HCT116 (cell line): ENCODE data around the gene STX10. TPM values are rescaled to one million over a fixed set of nuclear protein-coding genes. Genes with fewer than 3 reads are reported as not detected.

ENCODE experiments used
- ATAC-seq: fragments of 200-7000 bp; cut with Tn5 transposase; 2 replicates; pipeline ENCODE4 v1.9.1; 2020; ENCODE audit warnings: mild to moderate bottlenecking, moderate library complexity
- BruUV-seq: library from RNA; stranded (reverse); fragments of 400-500 nt; replicated peaks from 2 replicates; lab custom pipeline; 2021; lab: Mats Ljungman, UMichigan
- CTCF ChIA-PET: fragments of 300-600 bp; sonication (Branson Sonifier 250); formaldehyde crosslinking; loops from one replicate; lab custom pipeline; 2021; ENCODE audit warnings: antibody characterized with exemption; lab: Charles Lee
- POLR2A ChIA-PET: fragments of 300-600, 350-600 bp; sonication (Branson Sonifier 250); formaldehyde crosslinking; loops from one replicate; lab custom pipeline; 2021; ENCODE audit warnings: antibody characterized with exemption; lab: Charles Lee
- RAD21 ChIA-PET, 2 experiments: fragments of 300-600 bp; sonication (Branson Sonifier 250); formaldehyde crosslinking; loops; one replicate each; lab custom pipeline; 2023; ENCODE audit warnings: low total read pairs in 2 of 2; ENCODE audit not compliant: uncharacterized antibody in 2 of 2, unreplicated experiment in 2 of 2, low non-redundant PET in 1 of 2; lab: Charles Lee
- DNase-seq: peaks from one replicate; pipeline ENCODE4 v3.0.0-alpha.2; 2010; ENCODE audit warnings: low read depth, low spot score
- H2AFZ ChIP-seq: fragments of 200-600 bp; shearing (Covaris generic), sonication (generic); 2 replicates; pipeline ENCODE4 v1.6.1; 2017; ENCODE audit warnings: low read depth, mixed run types, mixed read lengths, antibody characterized with exemption, low read length; ENCODE audit not compliant: poor library complexity, severe bottlenecking
- H3K27ac ChIP-seq: 2 replicates; pipeline ENCODE4 v1.5.1; 2012; ENCODE audit warnings: low read depth, low read length
- H3K27me3 ChIP-seq: fragments of 200-600 bp; sonication (generic); 2 replicates; pipeline ENCODE4 v1.6.1; 2016; ENCODE audit warnings: mixed run types, low read length, mixed read lengths; ENCODE audit not compliant: insufficient read depth
- H3K36me3 ChIP-seq, 2 experiments: fragments of 200-500 bp in 1 of 2; fragments of 200-600 bp in 1 of 2; sonication (Bioruptor generic) in 1 of 2; sonication (generic) in 1 of 2; 2 replicates each; pipeline versions ENCODE4 v1.5.1 to v1.6.1; 2014 to 2016; ENCODE audit warnings: low read length in 2 of 2, inconsistent platforms in 1 of 2, mixed read lengths in 1 of 2, mixed run types in 1 of 2; ENCODE audit not compliant: insufficient read depth in 2 of 2, control insufficient read depth in 1 of 2
- H3K4me1 ChIP-seq, 2 experiments: fragments of 200-600 bp in 1 of 2; sonication (generic) in 1 of 2; 2 replicates each; pipeline versions ENCODE4 v1.5.1 to v1.6.1; 2012 to 2017; ENCODE audit warnings: low read length in 2 of 2, inconsistent platforms in 1 of 2, mild to moderate bottlenecking in 1 of 2, mixed read lengths in 1 of 2, mixed run types in 1 of 2, moderate library complexity in 1 of 2; ENCODE audit not compliant: insufficient read depth in 2 of 2, control insufficient read depth in 1 of 2
- H3K4me2 ChIP-seq: fragments of 200-600 bp; sonication (generic); 2 replicates; pipeline ENCODE4 v1.6.1; 2017; ENCODE audit warnings: mixed run types, low read length, mixed read lengths
- H3K4me3 ChIP-seq, 2 experiments: fragments of 200-600 bp in 1 of 2; sonication (generic) in 1 of 2; replicated peaks in 1 of 2; 2 replicates each; pipeline ENCODE4 v1.5.1; 2011 to 2016; ENCODE audit warnings: low read length in 2 of 2, control low read depth in 1 of 2, low read depth in 1 of 2, mild to moderate bottlenecking in 1 of 2, mixed read lengths in 1 of 2, mixed run types in 1 of 2
- H3K79me2 ChIP-seq: fragments of 200-600 bp; sonication (generic); 2 replicates; pipeline ENCODE4 v1.6.1; 2017; ENCODE audit warnings: mild to moderate bottlenecking, mixed run types, low read length, moderate library complexity, mixed read lengths; ENCODE audit not compliant: insufficient read depth
- H3K9ac ChIP-seq: fragments of 200-600 bp; sonication (generic); 2 replicates; pipeline ENCODE4 v1.6.1; 2016; ENCODE audit warnings: low read length, mixed read lengths
- H3K9me2 ChIP-seq: fragments of 200-600 bp; sonication (generic), shearing (Covaris generic); 2 replicates; pipeline ENCODE4 v1.6.1; 2017; ENCODE audit warnings: mixed run types, mild to moderate bottlenecking, moderate library complexity; ENCODE audit not compliant: insufficient read depth
- H3K9me3 ChIP-seq, 2 experiments: fragments of 200-500 bp in 1 of 2; fragments of 200-600 bp in 1 of 2; sonication (Bioruptor generic) in 1 of 2; sonication (generic) in 1 of 2; 2 replicates each; pipeline ENCODE4 v1.6.1; 2014 to 2017; ENCODE audit warnings: low read length in 2 of 2, mixed read lengths in 2 of 2, inconsistent platforms in 1 of 2, low read depth in 1 of 2, mild to moderate bottlenecking in 1 of 2, mixed run types in 1 of 2, moderate library complexity in 1 of 2; ENCODE audit not compliant: control insufficient read depth in 1 of 2, insufficient read depth in 1 of 2
- H4K20me1 ChIP-seq: fragments of 200-600 bp; sonication (generic), shearing (Covaris generic); 2 replicates; pipeline ENCODE4 v1.6.1; 2017; ENCODE audit warnings: mixed run types, mild to moderate bottlenecking, moderate library complexity; ENCODE audit not compliant: insufficient read depth
- EZH2 ChIP-seq: fragments of 200-600 bp; sonication (generic); IDR thresholded peaks from 2 replicates; pipeline ENCODE4 v1.6.1; 2017; ENCODE audit warnings: antibody characterized with exemption, mixed run types
- POLR2A ChIP-seq: IDR thresholded peaks from 2 replicates; pipeline ENCODE4 v1.7.0; 2011; ENCODE audit warnings: borderline replicate concordance; ENCODE audit not compliant: insufficient read depth, insufficient read length; ENCODE audit errors: extremely low read depth
- POLR2AphosphoS5 ChIP-seq: IDR thresholded peaks from 2 replicates; pipeline ENCODE4 v1.6.1; 2011; ENCODE audit warnings: mild to moderate bottlenecking, low read depth, low read length, moderate library complexity
- TCF7L2 ChIP-seq: IDR thresholded peaks from 2 replicates; pipeline ENCODE4 v1.7.0; 2011; ENCODE audit warnings: borderline replicate concordance, inconsistent platforms; ENCODE audit not compliant: insufficient read depth, insufficient read length; ENCODE audit errors: extremely low read depth
- ZFX ChIP-seq: fragments of 450-650 bp; IDR thresholded peaks from 2 replicates; pipeline ENCODE4 v1.6.1; 2017
- intact Hi-C: fragments of 100-400 bp; cut with micrococcal nuclease; formaldehyde crosslinking; loops from 2 replicates; pipeline ENCODE4 v1.10.0; 2022
- total RNA-seq: library from RNA; stranded (reverse); gene quantifications from one replicate; pipeline ENCODE4 v1.2.1, GENCODE V29; 2021; ENCODE audit not compliant: unreplicated experiment

STX10 gene
- total RNA-seq, 1 experiment from 2014 or later, result 149 TPM

DNA sequence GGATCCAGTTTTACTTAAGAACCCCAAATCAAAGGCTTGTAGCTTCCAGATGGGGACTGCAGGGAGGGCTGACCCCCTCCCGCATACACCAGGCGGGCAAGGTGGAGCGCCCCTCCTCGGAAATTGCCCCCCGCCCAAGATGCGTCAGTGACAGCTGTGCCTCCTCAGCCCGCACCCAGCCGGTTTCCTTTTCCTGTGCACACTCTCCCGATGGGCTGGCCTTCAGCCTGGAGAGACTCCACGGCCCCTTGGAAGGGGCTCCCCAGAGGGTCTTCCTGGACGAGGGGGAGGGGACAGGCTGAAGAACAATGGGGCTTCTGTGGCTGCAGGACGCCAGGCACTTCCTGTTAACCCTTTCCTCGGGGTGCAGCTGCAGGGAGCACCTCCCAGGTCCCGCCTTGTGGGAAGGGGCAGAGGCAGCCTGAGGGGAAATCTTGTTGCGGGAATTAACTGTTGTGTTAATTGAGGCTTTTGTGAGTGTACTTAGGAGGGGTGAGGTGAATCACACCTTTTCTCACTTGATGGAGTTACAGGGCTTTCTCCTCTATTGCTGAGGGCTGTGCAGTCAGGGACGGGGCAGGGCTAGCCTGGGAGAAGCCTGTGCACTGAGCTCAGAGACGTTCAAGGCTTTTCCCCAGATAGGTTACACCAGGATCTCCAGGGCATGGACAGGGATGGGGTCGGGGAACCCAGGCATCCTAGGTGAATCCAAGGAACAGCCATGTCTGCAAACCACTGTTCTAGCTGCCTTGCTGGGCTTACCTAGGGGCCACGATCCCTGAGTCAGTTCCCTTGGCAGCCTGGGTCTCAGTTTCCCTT lies 14.4 kb upstream of the STX10 start:
- Histone ChIP-seq H3K36me3 (no peaks in the 10 kb centered on the region), H2AFZ (no peak overlapping the region), H3K9me3 (no peaks in the 10 kb centered on the region), H3K4me3 (peak overlapping the region; percentile 48 to 54), H3K9ac (peak overlapping the region; percentile 86), H3K9me2 (no peaks in the 10 kb centered on the region), H3K79me2 (peaks cover 8% of the 10 kb centered on the region; the same call in 1 of the 2 replicates), H3K4me2 (peak overlapping the region; percentile 79), H3K4me1 (peaks cover 88 to 99% of the 10 kb centered on the region in 2 experiments), H3K27me3 (no peaks in the 10 kb centered on the region), H3K27ac (peak overlapping the region; percentile 99), H4K20me1 (no peaks in the 10 kb centered on the region)
- no TSS peak for BruUV-seq
- CTCF ChIA-PET, result interaction anchor here (0.8 to 1.9 kb wide), 2 partner anchors 30 to 187 kb away, joined by 3 to 7 read pairs; no protein-coding TSS in a partner anchor
- DNase-seq (no peak), ATAC-seq (peak; percentile 13)
- POLR2A ChIA-PET, result interaction anchor here (0.6 to 4.1 kb wide), 8 partner anchors 10 to 307 kb away, joined by 3 to 36 read pairs (median 8); partner anchors contain the start of genes IER2 and STX10
- peak; percentile 54 for TF ChIP-seq TCF7L2
- TF ChIP-seq ZFX, result no peak
- RAD21 ChIA-PET, result no interaction called here
- intact Hi-C loops, result no loop called here

GRCh38 chr19:13163609-13164342 lies 13.6 kb upstream of the STX10 start:
- H3K4me3 ChIP-seq, result peak overlapping the region; percentile 48 to 54
- ChIA-PET POLR2A (interaction anchor here (1.0 to 4.1 kb wide), 8 partner anchors 9 to 110 kb away, joined by 3 to 36 read pairs (median 8); partner anchors contain the start of genes IER2 and STX10), RAD21 (interaction anchor here in 1 of 2 experiments (1.6 kb wide), 1 partner anchor 32 kb away, joined by 5 read pairs; no protein-coding TSS in a partner anchor), CTCF (interaction anchor here (0.6 to 1.9 kb wide), 3 partner anchors 11 to 31 kb away, joined by 3 to 7 read pairs (median 4); no protein-coding TSS in a partner anchor)
- H3K4me2 ChIP-seq, result peak overlapping the region; percentile 79
- ATAC-seq, result peak; percentile 28; the same call in 1 of the 2 replicates
- no peaks in the 10 kb centered on the region for H3K9me3 ChIP-seq
- no peaks in the 10 kb centered on the region for H4K20me1 ChIP-seq
- H3K9ac ChIP-seq, result peak overlapping the region; percentile 86
- H3K79me2 ChIP-seq, result peaks cover 8% of the 10 kb centered on the region; the same call in 1 of the 2 replicates
- H3K36me3 ChIP-seq, result no peaks in the 10 kb centered on the region
- no peaks in the 10 kb centered on the region for H3K9me2 ChIP-seq
- intact Hi-C loops, result no loop called here
- H3K4me1 ChIP-seq, result peaks cover 80 to 91% of the 10 kb centered on the region in 2 experiments
- peak overlapping the region; percentile 99 for H3K27ac ChIP-seq
- DNase-seq, result no peak
- H3K27me3 ChIP-seq, result no peaks in the 10 kb centered on the region
- H2AFZ ChIP-seq, result no peak overlapping the region
- no TSS peak for BruUV-seq
- peak; percentile 28 for TF ChIP-seq POLR2A
- TF ChIP-seq POLR2AphosphoS5, result peak; percentile 35; the same call in 1 of the 2 replicates
- TF ChIP-seq EZH2, result no peak
- TF ChIP-seq ZFX, result no peak
